NCI-H146 treated with DMSO at 0.1 percent for 48 hours (cell line): ENCODE measurements around the gene BANP.

Experiments
- DNase-seq: peaks from one replicate; lab custom pipeline; 2025; ENCODE audit not compliant: unreplicated experiment; lab: John Stamatoyannopoulos, UW

Gene BANP

DNA sequence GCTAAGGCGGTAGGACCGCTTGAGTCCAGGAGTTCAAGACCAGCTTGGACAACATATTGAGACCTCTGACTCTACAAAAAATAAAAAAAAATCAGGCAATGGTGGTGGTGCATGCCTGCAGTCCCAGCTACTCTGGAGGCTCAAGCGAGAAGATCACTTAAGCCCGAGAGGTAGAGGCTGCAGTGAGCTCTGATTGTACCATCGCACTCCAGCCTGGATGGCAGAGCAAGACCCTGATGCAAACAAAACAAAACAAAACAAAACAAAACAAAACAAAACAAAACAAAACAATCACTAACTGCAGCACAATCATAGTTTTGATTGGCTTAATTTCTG, 2.5 kb upstream of the BANP start:
- DNase-seq = no peak

DNA sequence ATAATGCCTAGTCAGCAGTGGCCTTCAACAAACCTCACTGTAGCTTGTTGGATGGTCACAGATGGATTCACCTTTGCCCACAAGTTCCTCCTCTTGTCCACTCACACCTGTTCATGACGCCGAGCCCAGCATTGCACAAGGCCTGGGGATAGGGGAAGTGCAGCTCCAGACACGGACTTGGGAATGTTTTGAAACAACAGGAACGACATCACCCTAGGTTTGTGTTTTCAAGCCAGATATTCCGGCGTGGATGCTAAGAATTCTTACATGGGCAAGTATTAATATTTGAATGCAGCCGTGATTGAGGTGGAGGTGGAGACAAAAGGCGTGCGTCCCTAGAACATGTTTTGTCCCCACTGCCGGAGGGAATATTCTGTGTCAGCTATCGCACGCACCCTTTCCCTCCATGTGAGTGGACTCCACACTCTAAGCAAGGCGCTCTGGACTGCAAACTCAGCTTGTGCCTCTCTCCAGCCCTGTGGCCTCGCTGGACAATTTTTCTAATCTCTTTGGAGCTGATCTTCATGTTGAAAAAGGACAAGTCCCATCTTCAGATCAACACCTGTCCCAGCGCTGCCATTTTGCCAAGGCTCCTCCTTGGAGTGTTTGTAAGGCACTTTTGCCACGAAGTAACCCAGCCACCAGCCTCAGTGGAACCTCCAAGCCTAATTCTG, 2.0 kb upstream of the BANP start:
- no peak for DNase-seq

DNA sequence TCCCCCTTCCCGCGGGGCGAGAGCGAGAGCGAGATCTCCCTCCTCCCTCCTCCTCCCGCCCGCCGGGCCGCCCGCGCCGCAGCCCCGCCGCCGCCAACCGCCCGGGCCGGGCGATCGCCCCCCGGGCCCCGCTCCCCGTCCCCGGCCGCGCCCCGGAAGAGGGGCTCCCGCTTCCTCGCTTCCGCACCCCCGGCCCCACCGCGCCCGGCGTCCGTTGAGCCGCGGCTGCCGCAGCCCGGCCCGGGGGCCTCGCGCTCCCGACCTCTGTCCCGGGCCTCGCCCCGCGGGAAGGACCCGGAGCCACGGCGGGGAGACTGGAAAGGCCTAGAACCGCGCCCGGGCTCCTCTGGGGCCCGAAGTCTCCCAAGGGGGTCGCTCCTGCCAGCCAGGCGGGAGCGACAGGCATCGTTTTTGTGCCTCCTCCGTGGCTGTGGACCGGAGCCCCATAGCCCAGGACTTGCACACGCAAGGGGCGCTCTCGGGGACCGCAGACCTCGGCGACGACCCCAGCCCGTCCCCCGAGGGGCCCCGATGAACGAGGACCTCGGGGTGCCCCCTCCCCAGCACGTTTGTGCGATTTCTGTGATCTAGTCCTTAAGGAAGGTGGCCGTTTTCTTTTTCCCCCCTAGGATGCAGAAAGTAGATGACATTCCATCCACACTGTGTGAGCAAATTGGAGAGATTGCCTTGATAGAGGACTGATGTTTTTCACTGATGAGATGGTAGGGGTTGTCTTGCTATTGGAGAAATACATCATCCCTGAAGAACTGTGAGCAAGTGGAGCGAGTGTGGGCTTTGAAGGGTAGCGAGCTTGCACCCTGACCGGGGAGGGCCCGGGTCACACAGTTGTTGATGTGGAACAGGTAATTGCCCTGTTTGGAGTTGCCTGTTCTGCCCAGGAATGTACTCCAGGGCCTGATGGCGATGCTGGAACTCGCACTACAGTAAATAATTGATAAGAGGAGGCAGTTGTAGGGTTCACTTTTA, 611 bp downstream of the BANP start:
- no peak for DNase-seq

DNA sequence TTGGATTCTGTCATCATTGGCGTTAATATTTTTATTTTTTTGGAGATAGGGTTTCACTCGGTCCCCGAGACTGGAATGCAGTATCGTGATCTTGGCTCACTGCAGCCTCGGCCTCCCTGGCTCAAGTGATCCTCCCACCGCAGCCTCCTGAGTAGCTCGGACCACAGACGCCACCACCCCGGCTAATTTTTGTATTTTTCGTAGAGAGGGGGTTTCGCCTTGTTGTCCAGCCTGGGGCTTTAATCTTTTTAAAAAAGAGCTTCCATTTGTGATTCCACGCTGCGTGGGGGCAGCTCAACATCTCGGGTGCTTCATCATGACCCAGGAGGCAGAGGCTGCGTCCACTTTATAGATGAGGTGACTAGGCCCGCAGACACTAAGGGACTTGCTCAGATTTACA, 1.5 kb downstream of the BANP start:
- no peak for DNase-seq

DNA sequence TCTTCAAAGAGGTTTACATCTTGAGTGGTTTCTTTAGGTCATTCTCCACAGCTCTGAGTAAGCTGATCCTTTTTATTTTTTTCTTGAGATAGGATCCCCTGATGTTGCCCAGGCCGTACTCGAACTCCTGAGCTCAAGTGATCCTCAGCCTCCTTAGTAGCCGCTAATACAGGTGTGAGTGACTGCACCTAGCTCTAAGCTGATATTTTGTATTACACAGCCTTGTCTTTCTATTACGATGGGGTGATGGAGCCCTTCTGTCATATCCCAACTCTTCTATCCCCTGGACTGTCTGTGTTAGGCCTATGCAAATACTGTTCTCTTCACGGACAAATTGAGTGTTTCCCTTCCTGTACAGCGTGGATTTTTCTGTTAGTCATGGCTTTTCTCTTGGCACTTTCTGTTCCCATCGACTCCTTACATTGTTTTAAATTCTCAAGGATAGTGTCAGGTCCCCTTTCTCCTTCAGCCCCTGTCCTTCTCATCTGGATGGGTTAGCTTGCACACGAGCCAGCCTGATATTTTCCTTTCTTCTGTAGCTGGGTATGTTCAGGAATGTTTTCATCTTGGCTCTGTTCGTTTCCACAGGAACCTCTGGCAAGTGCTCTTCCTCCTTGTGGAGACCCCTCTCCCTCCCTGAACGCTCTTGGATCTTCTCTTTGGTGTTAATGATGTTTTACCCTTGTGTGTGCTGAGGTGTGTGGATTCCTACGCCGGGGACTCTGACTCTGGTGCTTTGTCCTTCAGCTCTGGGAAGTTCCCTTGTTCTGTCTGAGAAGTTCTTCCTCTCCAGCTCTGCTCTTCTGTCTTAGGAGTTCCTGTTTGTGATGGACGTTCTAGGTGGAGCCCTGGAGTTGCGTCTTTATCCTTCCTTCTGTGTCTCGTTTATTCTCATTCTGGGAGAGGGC, 2.3 kb downstream of the BANP start:
- DNase-seq = no peak

DNA sequence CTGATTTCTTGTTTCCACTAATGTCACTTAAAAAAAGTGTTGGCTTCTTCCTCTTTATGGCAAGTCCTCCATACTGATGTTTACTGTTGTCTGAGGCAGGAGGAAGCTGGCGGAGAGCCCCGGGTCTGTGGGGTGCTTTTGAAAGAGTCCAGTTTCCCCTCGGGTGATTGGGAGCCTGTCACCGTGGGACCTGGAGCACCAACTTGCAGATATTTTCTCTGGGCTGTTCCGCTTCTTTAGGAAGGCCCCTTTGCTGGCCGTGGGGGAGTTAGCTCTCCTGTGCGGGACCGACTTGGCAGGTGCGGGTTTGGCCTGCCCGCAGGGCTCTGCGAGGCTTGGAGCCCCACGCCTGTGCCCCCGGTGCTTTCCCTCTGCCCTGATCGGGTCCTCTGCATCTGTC, 3.1 kb downstream of the BANP start:
- no peak for DNase-seq

DNA sequence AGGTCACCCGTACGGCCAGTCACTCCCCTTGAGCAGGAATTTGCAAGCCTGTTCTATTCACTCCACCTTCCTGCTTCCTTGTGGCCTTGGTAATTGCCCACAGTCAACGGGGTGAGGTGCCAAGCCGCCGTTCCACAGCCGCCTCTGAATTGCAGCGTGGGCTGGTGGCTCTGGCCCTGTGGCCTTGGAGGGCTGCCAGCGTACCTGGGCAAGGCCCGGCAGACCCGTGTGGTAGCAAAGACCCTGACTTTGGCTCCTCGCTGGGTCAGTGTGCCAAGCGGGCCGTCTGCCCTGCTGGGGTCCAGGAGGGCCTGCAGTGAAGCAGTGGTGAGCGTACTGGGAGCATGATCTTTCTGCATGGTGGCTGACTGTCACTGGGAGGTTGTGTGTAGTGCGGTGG, 3.6 kb downstream of the BANP start:
- no peak for DNase-seq

DNA sequence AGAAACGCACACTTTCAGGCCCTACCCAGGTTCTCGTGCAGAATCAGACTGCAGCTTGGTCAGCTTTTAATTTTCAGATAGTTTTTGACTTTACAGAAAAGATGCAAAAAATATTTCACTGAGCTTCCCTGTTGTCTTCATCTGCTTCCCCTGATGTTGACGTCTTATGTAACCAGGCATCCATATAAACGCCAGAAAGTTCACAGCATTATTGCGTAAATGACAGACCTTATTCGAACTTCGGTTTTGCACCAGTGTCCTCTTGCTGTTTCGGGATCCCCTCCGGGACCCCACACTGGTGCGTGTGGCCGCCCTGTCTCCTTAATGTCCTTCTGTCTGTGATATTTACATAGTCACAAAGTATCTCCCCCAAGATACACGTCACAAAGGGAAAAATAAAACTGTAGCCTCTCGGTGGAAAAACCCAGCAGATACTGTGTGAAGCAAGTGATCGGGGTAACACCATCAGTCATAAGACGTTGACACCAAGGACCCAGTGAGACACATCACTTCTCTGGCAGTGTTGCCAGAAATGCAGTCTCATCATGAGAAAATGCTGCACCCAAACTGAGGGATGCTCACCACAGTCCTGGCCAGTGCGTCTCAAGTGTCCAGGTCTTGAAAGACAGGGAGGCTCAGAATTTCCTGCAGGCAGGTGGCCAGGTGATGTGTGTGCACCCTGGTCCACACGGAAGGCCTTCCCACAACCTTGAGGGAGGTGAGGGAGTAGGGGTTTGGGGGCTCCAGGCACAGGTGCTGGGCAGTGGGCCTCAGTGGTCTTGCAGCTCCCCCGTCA, 4.3 kb downstream of the BANP start:
- DNase-seq = no peak

DNA sequence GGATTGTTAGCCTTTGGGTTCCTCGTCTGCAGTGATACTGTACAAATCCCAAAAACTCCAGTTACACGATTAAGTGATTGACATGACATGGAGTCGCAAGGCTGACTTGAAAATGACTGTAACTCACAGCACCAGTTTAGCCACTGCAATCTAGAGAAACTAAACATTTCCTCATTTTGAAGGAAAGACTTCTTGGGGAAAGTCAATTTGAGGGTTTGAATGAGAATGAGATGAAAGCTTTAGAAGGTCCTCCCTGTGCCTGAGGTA, 4.8 kb downstream of the BANP start:
- no peak for DNase-seq

DNA sequence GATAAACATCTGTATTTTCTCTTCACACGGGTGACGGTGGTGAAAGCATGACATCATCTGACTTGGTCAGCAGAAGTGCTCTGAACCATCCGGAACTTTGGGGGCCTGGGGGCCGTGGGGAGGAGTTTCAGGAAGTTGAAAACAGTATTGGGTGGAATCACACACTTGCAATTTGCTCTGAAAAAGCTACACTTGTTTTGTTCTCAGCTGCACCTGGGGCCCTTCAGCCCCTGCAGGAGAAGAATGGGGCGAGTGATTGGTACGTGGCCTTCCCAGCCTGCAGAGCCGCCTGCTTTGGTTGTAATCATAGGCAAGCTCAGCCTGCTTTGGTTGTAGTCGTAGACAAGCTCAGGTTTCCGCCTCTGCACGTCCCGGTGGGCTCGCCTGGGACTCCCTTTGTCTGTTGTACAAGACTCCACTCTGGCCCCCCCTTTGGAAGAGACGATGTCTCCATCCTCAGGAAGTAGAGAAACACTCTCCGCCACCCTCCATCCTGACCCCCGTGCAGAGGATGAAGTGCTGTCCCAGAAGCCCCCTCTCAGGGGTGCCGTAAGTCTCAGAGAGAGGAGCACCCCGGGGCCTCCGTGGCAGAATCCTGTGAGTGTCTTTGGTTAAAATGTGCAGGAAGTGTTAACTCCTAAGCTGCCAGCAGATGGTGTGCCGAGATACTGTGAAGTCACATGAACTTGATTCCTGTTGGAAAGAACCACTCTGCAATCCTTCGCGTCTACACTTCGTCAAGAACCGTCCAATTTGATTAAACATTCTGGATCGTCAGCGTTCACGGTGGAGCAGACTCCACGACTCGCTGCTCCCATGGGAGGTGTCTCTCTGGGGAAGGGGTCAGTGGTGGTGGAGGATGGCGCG, 5.4 kb downstream of the BANP start:
- no peak for DNase-seq

DNA sequence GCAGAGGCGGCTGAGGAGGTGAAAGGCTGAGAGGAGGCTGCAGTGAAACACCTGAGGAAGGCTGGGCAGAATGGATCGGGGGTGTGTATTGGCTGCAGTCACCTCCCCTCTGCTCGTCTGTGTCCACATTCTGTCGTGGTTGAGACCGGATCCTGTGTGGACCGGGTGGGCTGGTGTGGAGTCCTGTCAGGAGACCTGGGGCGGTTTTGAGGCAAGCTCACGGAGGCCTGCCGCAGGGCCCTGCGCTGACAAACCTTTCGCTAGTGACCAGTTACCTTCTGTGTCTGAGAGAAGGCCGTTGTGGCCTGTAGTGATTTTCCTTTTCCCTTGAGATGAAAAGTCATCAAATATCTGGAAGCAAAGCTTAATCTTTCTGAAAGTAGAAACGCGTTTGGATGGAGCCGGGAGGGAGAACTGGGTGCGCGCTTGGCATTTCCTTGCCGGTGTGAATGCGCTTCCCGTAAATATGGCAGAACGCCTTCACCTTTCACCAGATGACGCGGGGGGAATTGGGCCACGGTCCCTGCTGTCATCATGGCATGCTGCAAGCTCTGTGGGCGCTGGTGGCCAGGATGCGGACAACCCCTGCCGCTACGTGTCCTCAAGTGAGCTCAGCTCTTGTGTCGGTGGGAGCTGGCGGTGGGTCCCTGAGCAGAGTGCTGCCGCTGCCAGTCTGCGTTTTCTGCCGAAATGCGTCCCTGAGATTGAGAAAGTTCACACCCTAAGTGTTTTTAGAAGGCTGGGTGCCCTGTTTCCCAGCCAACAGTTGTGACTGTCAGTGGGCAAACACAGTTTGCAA, 6.3 kb downstream of the BANP start:
- no peak for DNase-seq

DNA sequence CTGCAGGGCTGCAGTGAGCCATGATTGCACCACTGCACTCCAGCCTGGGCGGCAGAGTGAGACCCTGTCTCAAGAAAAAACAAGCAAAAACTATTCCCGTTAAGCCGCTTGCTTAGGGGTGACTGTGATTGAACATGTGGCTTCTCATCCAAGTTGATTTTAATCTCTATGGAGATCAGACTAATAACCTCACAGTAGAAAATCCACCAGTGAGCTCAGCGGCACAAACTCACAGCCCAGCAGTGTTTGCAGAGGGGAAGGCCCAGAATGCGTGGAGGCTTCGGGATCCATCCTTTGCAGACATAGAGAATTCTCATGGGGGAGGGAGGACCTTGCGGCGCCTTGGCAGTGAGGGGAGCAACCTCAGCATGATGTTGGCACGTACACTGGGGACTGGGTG, 7.4 kb downstream of the BANP start:
- no peak for DNase-seq

DNA sequence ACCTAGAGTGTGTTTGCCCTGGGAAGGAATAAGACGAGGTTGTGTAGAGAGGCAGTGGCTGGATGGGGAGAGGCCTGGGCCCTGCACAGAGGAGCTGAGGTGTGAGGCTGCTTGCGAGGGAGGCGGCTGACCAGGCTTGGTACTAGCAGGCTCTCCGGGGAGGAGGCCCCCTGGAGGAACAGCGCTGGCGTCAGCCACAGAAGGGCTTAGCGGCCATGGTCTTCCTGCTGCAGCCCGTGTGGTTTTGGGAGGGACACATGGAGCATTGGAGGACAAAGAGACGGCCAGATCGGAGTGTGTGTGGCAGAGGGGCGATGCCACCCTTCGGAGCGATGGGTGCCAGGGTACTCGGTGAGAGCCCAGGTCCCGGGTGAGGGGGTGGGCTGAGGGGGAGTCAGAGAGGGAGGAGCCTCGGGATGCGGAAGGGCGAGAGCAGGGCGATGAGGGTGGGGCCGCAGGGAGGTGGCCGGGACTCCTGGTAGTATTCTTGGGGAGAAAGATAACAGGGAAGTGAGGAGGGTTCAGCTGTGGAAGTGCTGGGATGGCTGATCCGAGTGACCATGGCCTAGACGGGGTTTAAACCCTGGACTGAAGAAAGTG, 8.3 kb downstream of the BANP start:
- DNase-seq = no peak

DNA sequence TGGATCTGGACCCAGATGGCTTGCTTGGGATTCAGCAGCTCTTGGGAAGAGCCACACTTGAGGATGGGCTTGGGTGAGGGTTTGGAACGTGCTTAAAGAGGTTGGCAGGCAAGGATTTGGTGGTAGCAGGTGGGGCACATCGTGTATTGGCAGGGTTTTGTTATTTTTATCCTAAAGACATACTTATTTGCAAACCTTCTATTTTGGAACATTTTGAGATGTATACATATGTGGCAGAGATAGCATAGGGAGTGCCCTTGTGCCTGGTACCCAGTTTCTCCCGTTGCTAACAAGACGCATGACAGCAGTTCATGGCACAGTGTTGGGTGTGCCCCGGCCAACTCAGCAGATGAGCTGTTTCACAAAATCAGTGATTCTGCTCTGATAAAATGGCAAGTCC, 9.1 kb downstream of the BANP start:
- no peak for DNase-seq

DNA sequence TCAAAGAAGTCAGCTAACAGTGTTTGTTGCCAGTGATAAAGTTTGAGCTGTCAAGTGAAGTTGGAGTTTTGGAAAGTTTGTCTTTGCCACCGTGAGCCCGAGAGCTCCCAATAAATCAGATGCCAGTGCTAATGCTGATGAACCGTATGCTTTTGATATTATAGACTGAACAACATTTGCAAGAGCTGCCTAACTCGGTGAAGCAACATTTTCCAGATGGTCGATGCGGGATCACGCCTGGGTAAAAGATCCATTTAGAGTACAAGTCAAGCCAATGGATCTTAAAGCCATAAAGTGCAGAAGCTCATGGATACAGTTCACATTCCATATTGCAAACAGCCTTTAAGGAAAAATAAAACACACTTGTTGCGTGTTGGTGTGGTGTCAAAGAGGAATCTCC, 9.6 kb downstream of the BANP start:
- DNase-seq = no peak

DNA sequence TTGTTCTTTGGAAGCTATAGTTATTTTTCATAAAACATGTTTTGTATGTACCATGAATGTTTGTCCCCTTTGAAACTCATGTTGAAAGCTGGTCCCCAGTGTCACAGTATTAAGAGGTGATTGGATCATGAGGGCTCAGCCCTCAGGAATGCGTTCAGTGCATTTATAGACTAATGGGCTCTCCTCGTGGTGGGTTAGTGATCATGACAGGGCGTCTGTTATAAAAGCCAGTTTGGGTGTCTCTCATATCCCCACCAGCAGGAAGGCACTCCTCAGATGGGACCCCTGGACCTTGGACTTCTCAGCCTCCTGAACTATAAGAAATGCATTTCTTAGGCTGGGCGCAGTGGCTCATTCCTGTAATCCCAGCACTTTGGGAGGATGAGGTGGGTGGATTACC, 10.4 kb downstream of the BANP start:
- DNase-seq = no peak

DNA sequence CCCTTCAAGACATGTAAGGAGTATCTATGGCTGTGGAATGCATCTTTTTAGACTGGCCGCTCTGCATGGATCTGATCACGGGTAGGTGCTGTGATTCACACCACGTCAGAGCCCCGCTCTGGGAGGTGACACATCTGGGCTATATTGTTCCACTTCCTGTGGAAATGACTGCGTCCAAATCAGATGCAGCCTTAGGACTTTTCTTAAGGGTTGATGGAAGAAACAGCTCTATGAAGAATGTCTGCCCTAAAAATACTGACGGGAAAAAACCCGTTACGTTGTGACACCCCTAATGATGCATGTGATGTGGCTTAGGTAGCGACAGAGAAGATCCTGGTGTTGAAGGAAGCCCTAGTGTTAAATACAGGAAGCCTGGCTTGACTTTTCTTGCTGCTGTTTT, 12.2 kb downstream of the BANP start:
- DNase-seq = no peak

DNA sequence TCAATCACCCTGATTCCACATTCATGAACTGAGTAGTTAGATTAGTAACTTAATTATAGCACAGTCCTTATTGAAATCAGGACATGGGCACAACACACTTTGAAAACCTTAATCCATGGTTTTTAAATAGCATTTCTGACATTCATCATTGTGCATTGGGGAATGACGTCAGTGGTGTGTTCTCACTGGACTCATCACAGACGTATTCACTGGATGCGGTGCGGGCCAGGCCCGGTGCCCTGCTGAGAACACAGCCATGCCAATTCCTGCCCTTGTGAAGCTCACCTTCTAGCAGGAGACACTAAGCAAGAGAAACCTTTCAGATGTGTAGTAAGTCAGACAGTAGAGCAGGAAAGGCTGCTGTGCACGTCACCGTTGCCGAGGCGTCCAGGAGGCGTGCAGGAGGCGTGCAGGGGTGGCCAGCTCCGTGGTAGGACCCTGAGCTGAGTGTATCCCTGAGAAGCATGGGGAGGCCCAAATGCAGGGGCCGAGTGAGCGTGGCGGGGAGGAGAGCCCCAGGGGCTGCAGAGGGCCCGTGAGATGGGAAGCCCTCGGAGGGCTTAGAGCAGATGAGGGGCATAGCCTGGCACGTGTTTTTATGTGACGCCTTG, 12.9 kb downstream of the BANP start:
- no peak for DNase-seq
